HepG2 (cell line): ENCODE results near the gene SOX9. TPM values are rescaled to one million over a fixed set of nuclear protein-coding genes. Genes with fewer than 3 reads are reported as not detected.

Source experiments
- CC2D1A ChIP-seq: sonication (generic); formaldehyde crosslinking; IDR thresholded peaks from 2 replicates; pipeline ENCODE4 v1.8.1; 2023; ENCODE audit warnings: mild to moderate bottlenecking, missing genetic modification reagents
- CENPX ChIP-seq: sonication (generic); formaldehyde crosslinking; IDR thresholded peaks from 2 replicates; pipeline ENCODE4 v1.9.0; 2021; ENCODE audit warnings: mild to moderate bottlenecking, missing genetic modification reagents, moderate library complexity
- EP300 ChIP-seq, 3 experiments: sonication (generic) in 1 of 3; formaldehyde crosslinking in 1 of 3; IDR thresholded peaks; 2 replicates each; pipeline versions ENCODE4 v1.5.1 to v1.6.1; 2011 to 2020; ENCODE audit warnings: low read depth in 2 of 3, low read length in 2 of 3, borderline replicate concordance in 1 of 3, improper control_type of control experiment in 1 of 3, mild to moderate bottlenecking in 1 of 3, missing genetic modification reagents in 1 of 3, moderate library complexity in 1 of 3
- NAIF1 ChIP-seq: sonication (generic); formaldehyde crosslinking; IDR thresholded peaks from 2 replicates; pipeline ENCODE4 v1.5.0; 2020; ENCODE audit warnings: mild to moderate bottlenecking, missing genetic modification reagents, borderline replicate concordance
- NFYC ChIP-seq: IDR thresholded peaks from 2 replicates; pipeline ENCODE4 v1.6.1; 2016; ENCODE audit warnings: missing genetic modification reagents, missing compliant biosample characterization
- SMARCC2 ChIP-seq: fragments of 450-650 bp; IDR thresholded peaks from 2 replicates; pipeline ENCODE4 v1.6.1; 2017; ENCODE audit warnings: antibody characterized with exemption, mild to moderate bottlenecking
- ZNF180 ChIP-seq: sonication (generic); formaldehyde crosslinking; IDR thresholded peaks from 2 replicates; pipeline ENCODE4 v1.4.0; 2020; ENCODE audit warnings: low read depth, missing genetic modification reagents, borderline replicate concordance
- ZNF383 ChIP-seq: sonication (generic); formaldehyde crosslinking; IDR thresholded peaks from 2 replicates; pipeline ENCODE4 v1.4.0; 2020; ENCODE audit warnings: missing genetic modification reagents, mild to moderate bottlenecking, borderline replicate concordance
- ZNF777 ChIP-seq: sonication (generic); formaldehyde crosslinking; IDR thresholded peaks from 2 replicates; pipeline ENCODE4 v1.4.0; 2020; ENCODE audit warnings: missing genetic modification reagents
- polyA plus RNA-seq, 8 experiments: library from polyadenylated mRNA; depleted of rRNA in 3 of 8; stranded (reverse) in 7 of 8; unstranded in 1 of 8; fragments of >200 nt; fragmentation: Illumina TruSeq in 4 of 8; extraction: Trizol in 4 of 8; gene quantifications; 2 replicates each; pipeline versions ENCODE4 v1.2.1 to v1.2.3, GENCODE V29; 2011 to 2016; ENCODE audit warnings: low read depth in 4 of 8, missing spikeins in 1 of 8, mixed read lengths in 1 of 8; ENCODE audit not compliant: insufficient read depth in 1 of 8
- total RNA-seq, 5 experiments: library from RNA; depleted of rRNA; stranded (reverse); fragments of >200 nt; fragmentation: Illumina TruSeq; extraction: Trizol; gene quantifications; 2 replicates each; pipeline ENCODE4 v1.2.3, GENCODE V29; 2016; ENCODE audit warnings: low read depth in 1 of 5
- TF ChIP-seq, protein P1 (sequence below): sonication (generic); formaldehyde crosslinking; IDR thresholded peaks from 2 replicates; pipeline ENCODE4 v1.8.0; 2022; ENCODE audit warnings: missing genetic modification reagents, mild to moderate bottlenecking, borderline replicate concordance
- TF ChIP-seq, protein P2 (sequence below): sonication (generic); formaldehyde crosslinking; IDR thresholded peaks from 2 replicates; pipeline ENCODE4 v1.4.0; 2020; ENCODE audit warnings: mild to moderate bottlenecking, missing genetic modification reagents
- TF ChIP-seq, protein P3 (sequence below): sonication (generic); formaldehyde crosslinking; IDR thresholded peaks from 2 replicates; pipeline ENCODE4 v1.4.0; 2020; ENCODE audit warnings: missing genetic modification reagents, borderline replicate concordance

The SOX9 gene
- total and polyA plus RNA-seq, 2 of the 13 experiments (the other 11 are each of a cell fraction or from before 2014, with no cell fraction given), result 16.1 to 27.6 TPM

DNA sequence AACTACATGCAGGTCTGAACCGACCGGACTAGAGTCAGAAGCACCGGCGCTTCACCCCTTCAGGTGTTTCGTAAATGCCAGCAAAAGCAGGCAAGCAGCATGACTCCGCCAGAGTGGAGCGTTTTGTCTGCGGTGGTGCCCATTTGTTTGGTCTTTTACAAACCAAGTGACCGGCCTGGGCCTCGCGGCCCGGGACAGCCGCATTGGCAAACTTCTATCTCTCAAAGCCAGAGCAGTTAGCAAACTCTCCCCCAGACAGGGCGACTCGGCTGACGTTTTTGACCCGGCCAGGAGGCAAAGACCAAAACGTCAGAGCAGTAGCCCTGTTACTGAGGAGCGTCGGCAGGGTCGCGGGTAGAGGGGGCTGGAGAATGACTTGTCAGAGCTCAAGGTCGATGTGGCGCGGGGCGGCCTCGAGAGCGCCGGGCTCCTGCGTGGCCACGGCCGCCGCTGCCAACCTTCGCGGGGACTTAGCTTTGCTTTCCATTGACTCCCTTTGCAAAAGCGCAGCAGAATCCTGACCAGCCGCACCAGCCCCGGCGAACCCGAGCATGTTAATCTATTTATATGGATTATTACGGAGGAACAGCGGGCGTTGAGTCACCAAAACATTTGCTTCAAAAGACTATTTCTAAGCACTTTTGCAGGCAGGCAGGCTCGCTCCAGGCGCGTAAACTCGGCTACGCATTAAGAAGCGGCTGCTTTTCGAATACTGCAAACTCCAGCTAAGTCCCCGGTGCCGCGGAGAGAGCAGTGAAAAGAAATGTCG lies 763 bp upstream of the SOX9 start (continued):
- TF ChIP-seq ZNF383 (CRISPR knock-in tag) (no peak), CENPX (CRISPR knock-in tag) (no peak), ZNF180 (no peak), SMARCC2 (no peak), NAIF1 (no peak; the same call in 1 of the 2 replicates), NFYC (CRISPR knock-in tag) (peak; percentile 42; the same call in 1 of the 2 replicates), CC2D1A (CRISPR knock-in tag) (no peak), EP300 (IDR thresholded peaks at IDR 0.05; ENCODE audit: low read depth in 2 of 2, low read length in 2 of 2) (peak in 1 of 2 experiments; percentile 25; a peak in 1 of 4 replicates), EP300 (CRISPR knock-in tag; IDR thresholded peaks at IDR 0.05; ENCODE audit: borderline replicate concordance) (peak; percentile 23; the same call in 1 of the 2 replicates), ZNF777 (no peak; the same call in none of the 2 replicates)
- TF ChIP-seq, protein P1, sequence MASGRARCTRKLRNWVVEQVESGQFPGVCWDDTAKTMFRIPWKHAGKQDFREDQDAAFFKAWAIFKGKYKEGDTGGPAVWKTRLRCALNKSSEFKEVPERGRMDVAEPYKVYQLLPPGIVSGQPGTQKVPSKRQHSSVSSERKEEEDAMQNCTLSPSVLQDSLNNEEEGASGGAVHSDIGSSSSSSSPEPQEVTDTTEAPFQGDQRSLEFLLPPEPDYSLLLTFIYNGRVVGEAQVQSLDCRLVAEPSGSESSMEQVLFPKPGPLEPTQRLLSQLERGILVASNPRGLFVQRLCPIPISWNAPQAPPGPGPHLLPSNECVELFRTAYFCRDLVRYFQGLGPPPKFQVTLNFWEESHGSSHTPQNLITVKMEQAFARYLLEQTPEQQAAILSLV (CRISPR knock-in tag), result no peak
- TF ChIP-seq, protein P2, sequence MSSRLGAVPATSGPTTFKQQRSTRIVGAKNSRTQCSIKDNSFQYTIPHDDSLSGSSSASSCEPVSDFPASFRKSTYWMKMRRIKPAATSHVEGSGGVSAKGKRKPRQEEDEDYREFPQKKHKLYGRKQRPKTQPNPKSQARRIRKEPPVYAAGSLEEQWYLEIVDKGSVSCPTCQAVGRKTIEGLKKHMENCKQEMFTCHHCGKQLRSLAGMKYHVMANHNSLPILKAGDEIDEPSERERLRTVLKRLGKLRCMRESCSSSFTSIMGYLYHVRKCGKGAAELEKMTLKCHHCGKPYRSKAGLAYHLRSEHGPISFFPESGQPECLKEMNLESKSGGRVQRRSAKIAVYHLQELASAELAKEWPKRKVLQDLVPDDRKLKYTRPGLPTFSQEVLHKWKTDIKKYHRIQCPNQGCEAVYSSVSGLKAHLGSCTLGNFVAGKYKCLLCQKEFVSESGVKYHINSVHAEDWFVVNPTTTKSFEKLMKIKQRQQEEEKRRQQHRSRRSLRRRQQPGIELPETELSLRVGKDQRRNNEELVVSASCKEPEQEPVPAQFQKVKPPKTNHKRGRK (CRISPR knock-in tag), result peak; percentile 60; the same call in 1 of the 2 replicates
- TF ChIP-seq, protein P3, sequence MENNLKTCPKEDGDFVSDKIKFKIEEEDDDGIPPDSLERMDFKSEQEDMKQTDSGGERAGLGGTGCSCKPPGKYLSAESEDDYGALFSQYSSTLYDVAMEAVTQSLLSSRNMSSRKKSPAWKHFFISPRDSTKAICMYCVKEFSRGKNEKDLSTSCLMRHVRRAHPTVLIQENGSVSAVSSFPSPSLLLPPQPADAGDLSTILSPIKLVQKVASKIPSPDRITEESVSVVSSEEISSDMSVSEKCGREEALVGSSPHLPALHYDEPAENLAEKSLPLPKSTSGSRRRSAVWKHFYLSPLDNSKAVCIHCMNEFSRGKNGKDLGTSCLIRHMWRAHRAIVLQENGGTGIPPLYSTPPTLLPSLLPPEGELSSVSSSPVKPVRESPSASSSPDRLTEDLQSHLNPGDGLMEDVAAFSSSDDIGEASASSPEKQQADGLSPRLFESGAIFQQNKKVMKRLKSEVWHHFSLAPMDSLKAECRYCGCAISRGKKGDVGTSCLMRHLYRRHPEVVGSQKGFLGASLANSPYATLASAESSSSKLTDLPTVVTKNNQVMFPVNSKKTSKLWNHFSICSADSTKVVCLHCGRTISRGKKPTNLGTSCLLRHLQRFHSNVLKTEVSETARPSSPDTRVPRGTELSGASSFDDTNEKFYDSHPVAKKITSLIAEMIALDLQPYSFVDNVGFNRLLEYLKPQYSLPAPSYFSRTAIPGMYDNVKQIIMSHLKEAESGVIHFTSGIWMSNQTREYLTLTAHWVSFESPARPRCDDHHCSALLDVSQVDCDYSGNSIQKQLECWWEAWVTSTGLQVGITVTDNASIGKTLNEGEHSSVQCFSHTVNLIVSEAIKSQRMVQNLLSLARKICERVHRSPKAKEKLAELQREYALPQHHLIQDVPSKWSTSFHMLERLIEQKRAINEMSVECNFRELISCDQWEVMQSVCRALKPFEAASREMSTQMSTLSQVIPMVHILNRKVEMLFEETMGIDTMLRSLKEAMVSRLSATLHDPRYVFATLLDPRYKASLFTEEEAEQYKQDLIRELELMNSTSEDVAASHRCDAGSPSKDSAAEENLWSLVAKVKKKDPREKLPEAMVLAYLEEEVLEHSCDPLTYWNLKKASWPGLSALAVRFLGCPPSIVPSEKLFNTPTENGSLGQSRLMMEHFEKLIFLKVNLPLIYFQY (CRISPR knock-in tag), result no peak; the same call in 1 of the 2 replicates
